ENCODE results near the gene CDKN2B. TPM values are rescaled to one million over a fixed set of nuclear protein-coding genes. Genes with fewer than 3 reads are reported as not detected.
"Not testable (repeated sequence)": the region's sequence is repeated elsewhere in the genome, so short reads cannot be mapped to it uniquely, and the experiment has no call there.

Gene CDKN2B
- 1 to 10 TPM; 6.0 to 9.6 TPM for total RNA-seq

DNA sequence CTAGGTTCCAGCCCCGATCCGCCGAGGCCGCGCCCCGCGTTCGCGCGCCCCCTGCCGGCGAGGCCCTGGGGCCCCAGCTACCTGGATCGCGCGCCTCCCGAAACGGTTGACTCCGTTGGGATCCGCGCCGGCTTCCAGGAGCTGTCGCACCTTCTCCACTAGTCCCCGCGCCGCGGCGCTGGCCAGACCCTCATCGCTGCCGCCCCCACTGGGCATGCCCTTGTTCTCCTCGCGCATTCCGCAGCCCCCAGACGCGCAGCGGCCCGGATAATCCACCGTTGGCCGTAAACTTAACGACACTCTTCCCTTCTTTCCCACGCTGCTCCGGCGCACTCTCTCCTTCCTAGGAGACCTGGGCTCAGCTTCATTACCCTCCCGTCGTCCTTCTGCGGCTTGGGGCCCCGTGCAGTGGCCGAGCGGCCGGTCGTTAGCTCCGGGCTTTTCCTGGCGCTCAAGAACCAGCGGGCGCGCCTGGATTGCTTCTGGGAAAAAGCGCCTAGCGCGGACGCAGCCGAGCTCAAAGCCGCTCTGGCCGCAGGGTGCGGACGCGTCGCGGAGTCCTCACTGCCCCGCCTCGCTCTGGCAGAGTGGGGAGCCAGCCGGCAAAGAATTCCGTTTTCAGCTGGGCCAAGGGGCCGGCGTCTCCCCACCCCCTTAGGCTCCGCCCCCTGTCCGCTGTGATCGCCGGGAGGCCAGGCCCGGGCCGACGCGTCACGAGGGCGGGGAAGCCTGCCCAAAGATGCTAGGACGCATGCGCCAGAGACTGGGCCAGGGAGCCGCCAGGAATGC is at the start of gene CDKN2B:
CDKN2B (minus strand) TSS at position 589 of the 789 bp plus-strand sequence; CDS start at position 237, 352 bp downstream.
- peak within 1 kb of the TSS; percentile 17 to 81 for H3K4me3 ChIP-seq
- H3K36me3 ChIP-seq (replicated peaks in 1 of 2; ENCODE audit: insufficient read depth in 1 of 2, low read depth in 2 of 2), result no peaks in the 10 kb centered on the region
- peak within 1 kb of the TSS; percentile 80 to 94 (median 88) for H3K27ac ChIP-seq
- DNase-seq (peak; percentile 94 to 97 (median 96)), ATAC-seq (peak; percentile 96)
- intact Hi-C loops (cut with DNase I), result no loop called here
- WGBS, 2 donors, result 1% methylated on average over 58 to 82 of the region's 86 CpGs
- peaks cover 0 to 7% of the 10 kb centered on the region in 2 donors for H3K27me3 ChIP-seq
- H3K4me1 ChIP-seq, result peaks cover 11% of the 10 kb centered on the region
- no peaks in the 10 kb centered on the region for H3K9me3 ChIP-seq
- TF ChIP-seq CTCF (IDR thresholded peaks at IDR 0.05) (peak; percentile 81 to 94 (median 87)), POLR2A (IDR thresholded peaks at IDR 0.05) (peak; percentile 63 to 87 (median 78))

DNA sequence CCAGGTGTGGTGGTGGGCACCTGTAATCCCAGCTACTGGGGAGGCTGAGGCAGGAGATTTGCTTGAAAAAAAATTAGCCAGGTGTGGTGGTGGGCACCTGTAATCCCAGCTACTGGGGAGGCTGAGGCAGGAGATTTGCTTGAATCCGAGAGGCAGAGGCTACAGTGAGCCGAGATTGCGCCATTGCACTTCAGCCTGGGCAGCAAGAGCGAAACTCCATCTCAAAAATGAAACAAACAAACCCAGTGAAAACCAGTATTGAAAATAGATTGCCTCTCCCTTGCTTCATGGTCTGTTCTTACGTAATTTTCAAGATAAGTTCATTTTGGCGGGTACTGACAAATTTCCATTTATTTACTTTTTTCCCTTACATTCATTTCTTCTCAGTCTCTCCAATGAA is 48.9 kb upstream of the CDKN2B start:
- ATAC-seq; intact Hi-C loops (cut with DNase I); H3K36me3 ChIP-seq (replicated peaks in 1 of 2; ENCODE audit: insufficient read depth in 1 of 2, low read depth in 2 of 2); DNase-seq; H3K27ac ChIP-seq; H3K27me3 ChIP-seq; H3K4me1 ChIP-seq; H3K9me3 ChIP-seq; H3K4me3 ChIP-seq: not testable (repeated sequence)
- 79 to 80% methylated on average over 6 of the region's 6 CpGs for WGBS, 2 donors

DNA sequence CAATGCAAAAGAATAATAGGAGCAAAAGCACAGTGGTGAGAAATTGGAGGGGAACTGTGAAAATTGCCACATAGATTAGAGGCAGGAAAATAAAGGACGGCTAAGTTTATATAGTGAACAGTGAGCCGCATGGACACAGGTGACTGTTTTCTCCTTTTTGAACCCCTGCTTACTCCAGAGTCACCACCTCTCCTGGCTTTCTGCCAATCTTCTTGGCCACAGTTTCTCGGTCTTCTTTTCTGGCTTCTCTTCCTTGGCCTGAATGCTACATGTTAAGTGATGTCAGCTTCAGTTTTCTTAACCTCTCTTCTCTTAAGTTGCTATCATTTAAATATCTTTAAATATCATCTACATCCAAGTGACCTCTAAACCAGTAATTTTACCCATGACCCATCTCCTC is 47.3 kb upstream of the CDKN2B start:
- Histone ChIP-seq H3K4me3 (no peak overlapping the region), H3K4me1 (no peaks in the 10 kb centered on the region), H3K36me3 (replicated peaks in 1 of 2; ENCODE audit: insufficient read depth in 1 of 2, low read depth in 2 of 2) (no peaks in the 10 kb centered on the region), H3K27ac (no peak overlapping the region), H3K27me3 (no peaks in the 10 kb centered on the region), H3K9me3 (no peaks in the 10 kb centered on the region)
- intact Hi-C loops (cut with DNase I), result no loop called here
- ATAC-seq (no peak), DNase-seq (no peak)
- WGBS, 2 donors, result 44 to 55% methylated on average over 3 of the region's 3 CpGs
- TF ChIP-seq CTCF (IDR thresholded peaks at IDR 0.05) (no peak), POLR2A (IDR thresholded peaks at IDR 0.05) (no peak)

DNA sequence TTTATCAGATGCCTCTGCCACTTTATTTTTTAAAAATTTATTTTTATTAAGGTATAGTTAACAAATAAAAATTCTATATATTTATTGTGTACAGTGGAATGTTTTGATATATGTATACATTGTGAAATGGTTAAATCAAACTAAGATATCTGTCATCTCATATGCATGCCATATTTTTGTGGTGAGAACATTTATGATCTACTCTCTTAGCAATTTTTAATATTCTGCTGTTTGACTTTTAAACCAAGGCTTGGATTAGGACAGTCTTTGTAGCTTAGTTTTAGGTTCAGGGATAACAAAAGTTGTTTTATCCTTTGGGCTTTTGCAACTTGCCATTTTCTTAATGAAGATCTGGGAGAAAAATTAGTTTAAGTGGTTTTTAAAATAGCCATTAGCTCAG is 46.0 kb upstream of the CDKN2B start:
- Histone ChIP-seq H3K27ac (no peak overlapping the region), H3K27me3 (no peaks in the 10 kb centered on the region), H3K4me1 (no peaks in the 10 kb centered on the region), H3K4me3 (no peak overlapping the region), H3K9me3 (no peaks in the 10 kb centered on the region), H3K36me3 (replicated peaks in 1 of 2; ENCODE audit: insufficient read depth in 1 of 2, low read depth in 2 of 2) (no peaks in the 10 kb centered on the region)
- ATAC-seq, result no peak
- TF ChIP-seq CTCF (IDR thresholded peaks at IDR 0.05), result no peak
- TF ChIP-seq POLR2A (IDR thresholded peaks at IDR 0.05), result no peak
- DNase-seq, result no peak
- intact Hi-C loops (cut with DNase I), result no loop called here

DNA sequence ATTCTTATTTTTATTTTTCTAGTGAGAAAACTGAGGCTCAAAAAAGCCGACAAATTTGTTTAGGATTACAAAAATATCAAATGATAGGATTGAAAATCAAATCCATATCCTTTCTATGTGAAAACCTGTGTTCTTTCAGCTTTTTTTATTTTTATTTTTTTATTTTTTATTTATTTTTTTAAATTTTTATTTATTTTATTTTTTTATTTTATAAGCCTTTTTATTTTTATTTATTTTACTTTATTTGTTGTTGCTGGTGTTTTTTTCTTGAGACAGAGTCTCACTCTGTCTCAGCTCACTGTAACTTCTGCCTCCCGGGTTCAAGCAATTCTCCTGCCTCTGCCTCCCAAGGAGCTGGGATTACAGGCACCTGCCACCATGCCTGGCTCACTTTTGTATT is 45.4 kb upstream of the CDKN2B start:
- intact Hi-C loops (cut with DNase I), result no loop called here
- 90 to 91% methylated on average over 2 of the region's 2 CpGs for WGBS, 2 donors
- DNase-seq (no peak), ATAC-seq (no peak)
- no peaks in the 10 kb centered on the region for H3K27me3 ChIP-seq
- TF ChIP-seq CTCF (IDR thresholded peaks at IDR 0.05) (no peak), POLR2A (IDR thresholded peaks at IDR 0.05) (no peak)
- no peak overlapping the region for H3K4me3 ChIP-seq
- H3K27ac ChIP-seq, result no peak overlapping the region
- no peaks in the 10 kb centered on the region for H3K9me3 ChIP-seq
- no peaks in the 10 kb centered on the region for H3K4me1 ChIP-seq
- H3K36me3 ChIP-seq (replicated peaks in 1 of 2; ENCODE audit: insufficient read depth in 1 of 2, low read depth in 2 of 2), result no peaks in the 10 kb centered on the region
